ENCODE results near the gene SPEM3. TPM values are rescaled to one million over a fixed set of nuclear protein-coding genes. Genes with fewer than 3 reads are reported as not detected.
A peak's percentile ranks its signal among the peaks of the same experiment; 100 is the strongest.

The SPEM3 gene
- total and polyA plus RNA-seq, 2 of the 4 experiments (the other 2 are of a cell fraction) = not detected

- in situ Hi-C loops (cut with MboI; ENCODE audit: low sequenced_read_pairs) (no loop called here), dilution Hi-C loops (cut with HindIII; ENCODE audit: low sequenced_read_pairs, unreplicated experiment) (no loop called here), intact Hi-C loops (cut with micrococcal nuclease) (loop anchor here (2.0 kb wide), 2 partner anchors 31 to 55 kb away; no protein-coding TSS in a partner anchor)
- CTCF ChIA-PET = interaction anchor here (1.1 kb wide), 1 partner anchor 31 kb away, joined by 3 read pairs; no protein-coding TSS in a partner anchor
- Histone ChIP-seq H2BK20ac (ENCODE audit: low read depth, low read length) (no peak overlapping the region), H3K56ac (ENCODE audit: extremely low read depth, insufficient read depth, low read length) (peak overlapping the region; percentile 64), H3K4me1 (ENCODE audit: control insufficient read depth, insufficient read depth, low read length) (peaks cover 9% of the 10 kb centered on the region), H2AFZ (replicated peaks; ENCODE audit: low read length, poor library complexity) (peak overlapping the region; percentile 94), H3K14ac (replicated peaks; ENCODE audit: low read depth, low read length) (peak overlapping the region; percentile 94), H4K91ac (ENCODE audit: insufficient read depth, low read depth, low read length) (peak overlapping the region; percentile 61), H2BK5ac (ENCODE audit: low read depth, low read length, poor library complexity, severe bottlenecking) (peak overlapping the region; percentile 59), H3K18ac (ENCODE audit: low read depth, low read length) (peak overlapping the region; percentile 70; the same call in 1 of the 2 replicates), H4K20me1 (ENCODE audit: insufficient read depth, low read length) (peaks cover 7% of the 10 kb centered on the region), H3K9me3 (ENCODE audit: control insufficient read depth, insufficient read depth, low read length) (no peaks in the 10 kb centered on the region), H3K23ac (ENCODE audit: low read depth, low read length) (peak overlapping the region; percentile 97), H3K9me1 (ENCODE audit: insufficient read depth, low read length) (0 out of 2 replicates have a peak, but pooled peaks cover 4% of the 10 kb centered on the region), H3K4me2 (ENCODE audit: low read depth, low read length) (peak overlapping the region; percentile 96), H3K4ac (ENCODE audit: low read depth, low read length) (peak overlapping the region; percentile 86), H3K27ac (ENCODE audit: insufficient read depth, low read length) (peak overlapping the region; percentile 73), H2BK120ac (ENCODE audit: low read depth, low read length) (peak overlapping the region; percentile 60), H2AK5ac (ENCODE audit: low read depth, low read length) (peak overlapping the region; percentile 85), H3K79me1 (ENCODE audit: low read depth in 1 of 2, low read length in 2 of 2) (peaks cover 11 to 54% of the 10 kb centered on the region in 2 experiments), H3K4me3 (ENCODE audit: insufficient read depth, low read depth, low read length) (peak overlapping the region; percentile 94), H3K9ac (ENCODE audit: low read depth, low read length) (peak overlapping the region; percentile 90), H2AK9ac (replicated peaks; ENCODE audit: low read depth, low read length, poor library complexity) (peak overlapping the region; percentile 100), H4K5ac (ENCODE audit: low read depth, low read length) (peak overlapping the region; percentile 18; the same call in 1 of the 2 replicates), H4K8ac (ENCODE audit: low read depth in 2 of 2, low read length in 2 of 2) (peak overlapping the region; percentile 15 to 74; a peak in 3 of 4 replicates), H3K36me3 (ENCODE audit: control insufficient read depth, insufficient read depth, low read length) (peaks cover 22% of the 10 kb centered on the region), H3K27me3 (ENCODE audit: control insufficient read depth, insufficient read depth, low read length) (no peaks in the 10 kb centered on the region), H2BK15ac (ENCODE audit: low read depth, low read length) (no peak overlapping the region)
- no peak for DNase-seq
- 5% methylated on average over 4 of the region's 38 CpGs; no CpG with 5 or more reads in 1 of the 2 experiments for WGBS, 2 experiments (ENCODE audit: extremely low coverage in 2 of 2, insufficient read length in 1 of 2)
- BruUV-seq (replicated peaks) = no TSS peak
- POLR2A ChIA-PET (ENCODE audit: unreplicated experiment) = interaction anchor here (0.6 to 0.7 kb wide), 2 partner anchors 15 to 32 kb away, joined by 3 to 8 read pairs; partner anchors contain the start of gene SPEM1
- no peak for ATAC-seq (ENCODE audit: low read depth)
- TF ChIP-seq NFE2L2 (IDR thresholded peaks at IDR 0.05; ENCODE audit: low read depth, low read length) = no peak
- 0 out of 2 replicates have a peak, but pooled peaks have one; percentile 2 for TF ChIP-seq SMC3 (IDR thresholded peaks at IDR 0.05; ENCODE audit: low read depth, low read length)
- peak; percentile 19; the same call in 1 of the 2 replicates for TF ChIP-seq MXI1 (IDR thresholded peaks at IDR 0.05; ENCODE audit: borderline replicate concordance, low read depth, low read length)
- TF ChIP-seq CHD1 (IDR thresholded peaks at IDR 0.05; ENCODE audit: low read depth, low read length) = no peak
These were observed 23.1 kb upstream of the SPEM3 start for GRCh38 chr17:7405350-7406234.
